ENCODE measurements around the gene HSD17B8. TPM values are rescaled to one million over a fixed set of nuclear protein-coding genes. Genes with fewer than 3 reads are reported as not detected.

HSD17B8 gene
- total RNA-seq: 8.6 and 12.6 TPM in 2 replicates

GRCh38 chr6:33204415-33205190 is at the start of gene HSD17B8:
Gene HSD17B8 (plus strand): TSS chr6:33204655. CDS start chr6:33204669, 14 bp downstream.

DNA sequence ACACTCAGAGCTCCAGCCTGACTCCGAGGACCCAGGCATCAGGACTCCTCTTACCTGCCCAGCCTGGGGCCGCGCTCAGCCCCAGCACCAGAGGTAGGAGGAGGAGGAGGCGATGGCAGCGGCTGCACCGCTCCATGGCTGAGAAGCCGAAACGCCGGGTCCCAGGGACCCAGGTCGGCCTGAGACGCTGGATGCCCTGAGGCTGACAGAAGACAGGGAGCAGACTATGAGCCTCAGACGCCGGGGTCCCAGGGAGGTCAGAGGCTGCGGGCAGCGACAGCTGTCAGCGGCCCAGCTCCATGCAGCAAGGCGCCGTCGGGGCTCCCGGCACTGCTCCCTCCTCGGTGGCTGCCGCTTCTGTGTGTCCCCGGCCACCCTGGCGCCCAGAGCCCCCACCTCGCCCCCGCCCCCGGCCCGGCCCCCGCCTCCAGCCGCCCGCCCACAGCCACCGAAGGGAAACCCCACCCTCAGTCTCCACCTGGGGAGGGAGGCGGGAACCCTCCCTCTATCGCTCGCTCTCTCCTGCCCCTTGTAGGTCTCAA is 12.3 kb upstream of the HSD17B8 start, which contains the start of gene COL11A2:
Gene COL11A2, minus strand, starts transcription at position 363 of the 542 bp plus-strand sequence. Its CDS starts 227 bp downstream, at position 136.

GRCh38 chr6:33200219-33201146 is 4.0 kb upstream of the HSD17B8 start, which contains the start of the genes RXRB and SLC39A7:
Gene RXRB (minus strand): TSS chr6:33200665. CDS start chr6:33200476, 189 bp downstream.
Gene SLC39A7 (plus strand): TSS chr6:33200867. CDS start chr6:33201246, 379 bp downstream.

DNA sequence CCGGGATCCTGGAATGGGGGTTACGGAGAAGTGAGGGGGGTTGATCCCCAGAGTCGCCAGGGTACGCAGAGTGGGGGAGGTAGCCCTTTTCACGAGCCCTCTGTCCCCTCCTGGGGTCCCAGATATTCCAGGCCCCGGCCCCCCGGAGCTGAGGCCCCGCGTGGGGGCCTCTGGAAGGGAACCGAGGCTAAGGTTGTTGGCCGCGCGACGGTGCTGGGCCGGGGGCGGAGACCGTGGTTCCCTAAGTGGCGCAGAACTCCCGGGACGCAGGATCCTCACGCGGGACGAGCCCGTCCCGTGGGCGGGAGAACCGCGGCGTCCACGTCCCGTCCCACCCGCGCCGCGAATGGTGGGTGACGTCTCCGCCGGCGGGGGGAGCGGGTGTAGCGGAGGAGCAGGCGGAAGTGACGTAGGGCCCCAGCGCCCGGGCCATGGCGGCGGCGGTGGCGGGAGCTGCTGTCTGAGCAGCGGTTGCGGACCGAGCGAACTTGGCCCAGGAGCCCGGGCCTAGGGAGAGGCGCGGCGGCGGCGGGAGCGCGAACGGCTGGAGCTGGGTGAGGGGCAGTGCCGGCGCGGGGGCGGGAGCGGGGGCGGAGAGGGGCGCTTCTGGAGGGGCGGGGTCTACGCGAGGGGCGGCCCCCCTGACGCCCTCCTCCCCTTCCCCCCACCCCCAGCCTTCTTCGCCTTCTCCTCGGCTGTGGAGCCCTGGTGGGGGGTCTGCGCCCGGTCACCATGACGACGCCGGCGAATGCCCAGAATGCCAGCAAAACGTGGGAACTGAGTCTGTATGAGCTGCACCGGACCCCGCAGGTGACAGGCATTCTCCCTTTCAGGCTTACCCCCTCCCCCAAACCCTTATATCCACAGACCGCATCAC is 3.9 kb downstream of the HSD17B8 start, which contains the start of gene RING1:
Gene RING1, plus strand, starts transcription at position 410 of the 877 bp plus-strand sequence. Its CDS starts 323 bp downstream, at position 733.

Other genes starting within 250 kb of the HSD17B8 start
- 71.5 and 87.9 TPM in 2 replicates for gene BRD2, start 236.1 kb upstream of the HSD17B8 start, total RNA-seq
- gene HLA-DOA, start 195.1 kb upstream of the HSD17B8 start, total RNA-seq: not detected in 2 replicates
- 2.0 and 2.8 TPM in 2 replicates for gene HLA-DPA1, start 131.0 kb upstream of the HSD17B8 start, total RNA-seq
- 14.3 and 20.3 TPM in 2 replicates for gene HLA-DPB1, start 128.7 kb upstream of the HSD17B8 start, total RNA-seq
- 0.12 and 0.13 TPM in 2 replicates for gene COL11A2, start 12.2 kb upstream of the HSD17B8 start, total RNA-seq
- gene RXRB, start 4.0 kb upstream of the HSD17B8 start, total RNA-seq: 25.1 and 25.2 TPM in 2 replicates
- 170 and 210 TPM in 2 replicates for gene SLC39A7, start 3.8 kb upstream of the HSD17B8 start, total RNA-seq
- 31.0 and 35.0 TPM in 2 replicates for gene RING1, start 3.8 kb downstream of the HSD17B8 start, total RNA-seq
- gene VPS52, start 67.2 kb downstream of the HSD17B8 start, total RNA-seq: 45.0 and 52.2 TPM in 2 replicates
- gene RPS18, start 67.4 kb downstream of the HSD17B8 start, total RNA-seq: 4,494 and 5,354 TPM in 2 replicates
- 10.0 and 12.2 TPM in 2 replicates for gene B3GALT4, start 72.5 kb downstream of the HSD17B8 start, total RNA-seq
- 66.6 and 112 TPM in 2 replicates for gene WDR46, start 84.6 kb downstream of the HSD17B8 start, total RNA-seq
- gene PFDN6, start 84.9 kb downstream of the HSD17B8 start, total RNA-seq: 38.6 and 53.1 TPM in 2 replicates
- 27.7 and 33.5 TPM in 2 replicates for gene RGL2, start 94.3 kb downstream of the HSD17B8 start, total RNA-seq
- 42.9 and 51.9 TPM in 2 replicates for gene TAPBP, start 109.4 kb downstream of the HSD17B8 start, total RNA-seq
- gene ZBTB22, start 113.1 kb downstream of the HSD17B8 start, total RNA-seq: 22.2 and 23.8 TPM in 2 replicates
- gene DAXX, start 118.3 kb downstream of the HSD17B8 start, total RNA-seq: 56.1 and 61.8 TPM in 2 replicates
- gene KIFC1, start 187.2 kb downstream of the HSD17B8 start, total RNA-seq: 10.3 and 18.8 TPM in 2 replicates
- 20.1 and 21.9 TPM in 2 replicates for gene PHF1, start 206.4 kb downstream of the HSD17B8 start, total RNA-seq
- 133 and 181 TPM in 2 replicates for gene CUTA, start 213.5 kb downstream of the HSD17B8 start, total RNA-seq
- 2.4 and 4.4 TPM in 2 replicates for gene SYNGAP1, start 215.4 kb downstream of the HSD17B8 start, total RNA-seq
- gene ZBTB9, start 249.9 kb downstream of the HSD17B8 start, total RNA-seq: 4.4 and 4.8 TPM in 2 replicates

Data from aortic smooth muscle cell (primary cell).